GM12865 (cell line): Measurements from ENCODE around the gene C9orf78.

ENCODE experiments used
- DNase-seq: peaks from one replicate; pipeline ENCODE4 v3.0.0; 2010; ENCODE audit warnings: low read depth
- H3K4me3 ChIP-seq: 2 replicates; pipeline ENCODE4 v1.5.1; 2011; ENCODE audit warnings: mild to moderate bottlenecking, low read depth, low read length, control low read depth
- TF ChIP-seq, protein P1 (sequence below): IDR thresholded peaks from 2 replicates; pipeline ENCODE4 v1.5.1; 2011; ENCODE audit warnings: low read length, control low read depth, low read depth, inconsistent platforms; ENCODE audit not compliant: insufficient read depth; ENCODE audit errors: missing control alignments

C9orf78 gene

DNA sequence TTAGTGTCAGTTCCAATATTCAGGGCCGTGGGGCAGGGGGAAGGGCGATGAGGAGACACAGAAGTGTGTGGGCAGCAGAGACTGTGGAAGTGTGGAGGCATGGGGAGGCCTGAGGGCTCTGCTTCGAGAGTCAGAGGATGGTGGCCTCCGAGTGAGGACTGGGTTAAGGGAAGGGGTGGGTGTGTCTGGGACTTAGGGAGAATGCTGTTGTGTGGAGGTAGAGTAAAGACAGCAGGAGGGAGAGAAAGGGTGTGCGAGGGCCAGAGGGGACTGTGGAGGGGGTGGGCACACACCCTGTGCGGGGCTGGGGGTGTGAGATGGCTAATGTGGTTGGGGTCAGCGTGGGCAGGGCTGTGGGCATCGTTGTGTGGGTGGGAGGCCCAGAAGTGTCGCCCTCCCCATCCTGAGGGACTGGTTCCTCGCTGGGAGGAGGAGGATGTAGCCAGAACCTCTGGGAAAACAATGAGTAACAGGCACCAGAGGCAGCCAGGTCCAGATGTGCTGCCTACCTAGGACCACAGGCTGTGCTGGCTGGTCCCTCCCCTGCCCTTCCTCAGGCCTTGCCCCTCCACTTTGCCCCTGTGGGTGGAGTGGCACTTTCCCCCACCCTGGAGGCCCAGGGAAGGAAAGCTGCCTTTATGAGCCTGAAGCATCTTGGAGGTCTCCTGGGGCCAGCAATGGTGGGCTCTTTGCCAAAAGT lies 4.4 kb upstream of the C9orf78 start:
- H3K4me3 ChIP-seq, result no peak overlapping the region
- DNase-seq, result no peak
- TF ChIP-seq, protein P1, sequence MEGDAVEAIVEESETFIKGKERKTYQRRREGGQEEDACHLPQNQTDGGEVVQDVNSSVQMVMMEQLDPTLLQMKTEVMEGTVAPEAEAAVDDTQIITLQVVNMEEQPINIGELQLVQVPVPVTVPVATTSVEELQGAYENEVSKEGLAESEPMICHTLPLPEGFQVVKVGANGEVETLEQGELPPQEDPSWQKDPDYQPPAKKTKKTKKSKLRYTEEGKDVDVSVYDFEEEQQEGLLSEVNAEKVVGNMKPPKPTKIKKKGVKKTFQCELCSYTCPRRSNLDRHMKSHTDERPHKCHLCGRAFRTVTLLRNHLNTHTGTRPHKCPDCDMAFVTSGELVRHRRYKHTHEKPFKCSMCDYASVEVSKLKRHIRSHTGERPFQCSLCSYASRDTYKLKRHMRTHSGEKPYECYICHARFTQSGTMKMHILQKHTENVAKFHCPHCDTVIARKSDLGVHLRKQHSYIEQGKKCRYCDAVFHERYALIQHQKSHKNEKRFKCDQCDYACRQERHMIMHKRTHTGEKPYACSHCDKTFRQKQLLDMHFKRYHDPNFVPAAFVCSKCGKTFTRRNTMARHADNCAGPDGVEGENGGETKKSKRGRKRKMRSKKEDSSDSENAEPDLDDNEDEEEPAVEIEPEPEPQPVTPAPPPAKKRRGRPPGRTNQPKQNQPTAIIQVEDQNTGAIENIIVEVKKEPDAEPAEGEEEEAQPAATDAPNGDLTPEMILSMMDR, result no peak

DNA sequence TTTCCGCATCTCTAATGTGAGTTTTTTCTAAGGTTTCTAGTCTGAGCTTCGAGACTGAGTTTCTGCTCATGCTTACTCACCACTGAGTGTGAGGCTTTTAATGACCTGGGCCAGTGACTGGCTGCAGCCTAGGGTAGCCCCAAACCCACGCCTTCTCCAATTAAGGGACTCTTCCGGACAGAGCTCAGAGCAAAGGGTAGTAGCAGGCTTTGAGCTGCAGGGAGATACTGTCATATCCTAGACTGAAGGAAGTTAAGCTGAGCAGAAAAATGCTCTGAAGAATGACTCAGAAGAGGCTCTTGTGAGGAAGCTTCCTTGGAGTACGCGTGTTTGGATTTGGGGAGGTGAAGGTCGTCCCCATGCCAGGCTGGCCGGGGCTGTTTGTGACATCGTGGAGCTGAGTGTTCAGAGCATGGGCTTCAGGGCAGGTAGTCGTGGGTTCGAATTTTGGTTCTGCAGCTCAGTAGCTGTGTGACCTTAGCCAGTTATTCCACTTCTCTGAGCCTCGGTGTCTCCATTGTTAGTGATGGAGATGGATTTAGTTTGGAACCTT lies 3.7 kb upstream of the C9orf78 start:
- DNase-seq, result no peak
- H3K4me3 ChIP-seq, result no peak overlapping the region
- TF ChIP-seq, protein P1, result no peak

DNA sequence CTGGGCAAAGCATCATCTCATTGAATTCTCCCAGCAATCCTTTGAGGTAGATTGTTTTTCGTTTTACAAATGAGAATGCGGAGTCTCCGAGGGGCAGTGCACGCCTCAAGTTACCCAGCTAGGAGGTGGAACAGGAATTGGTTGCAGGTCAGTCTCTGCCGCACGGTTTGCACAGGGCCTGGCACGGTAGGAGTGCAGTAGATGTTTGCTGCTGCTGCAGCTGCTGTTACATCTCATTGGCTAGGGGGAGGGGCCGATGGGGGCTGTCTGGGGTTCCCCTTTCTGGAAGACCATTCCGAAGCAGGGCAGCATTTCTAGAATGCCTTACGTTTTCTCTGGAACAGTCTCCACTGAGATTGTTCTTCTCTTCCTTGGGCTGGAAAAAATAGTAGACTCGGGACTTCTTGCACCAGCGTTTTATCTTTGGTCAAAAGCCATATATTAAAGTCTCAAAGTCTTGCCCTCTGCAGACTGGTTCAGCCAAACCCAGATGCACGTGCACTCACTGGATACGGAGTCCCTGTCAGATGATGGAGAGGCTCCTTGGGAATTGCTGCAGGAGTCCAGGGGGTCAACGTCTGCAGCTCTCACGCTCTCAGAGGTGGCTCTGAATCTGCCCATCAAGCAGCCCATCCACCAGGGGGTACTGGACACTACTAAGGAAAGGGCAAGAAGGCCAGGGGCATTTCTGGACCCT lies 1.4 kb upstream of the C9orf78 start:
- TF ChIP-seq, protein P1, result no peak
- DNase-seq, result peak; percentile 45
- peak overlapping the region; percentile 85 for H3K4me3 ChIP-seq

DNA sequence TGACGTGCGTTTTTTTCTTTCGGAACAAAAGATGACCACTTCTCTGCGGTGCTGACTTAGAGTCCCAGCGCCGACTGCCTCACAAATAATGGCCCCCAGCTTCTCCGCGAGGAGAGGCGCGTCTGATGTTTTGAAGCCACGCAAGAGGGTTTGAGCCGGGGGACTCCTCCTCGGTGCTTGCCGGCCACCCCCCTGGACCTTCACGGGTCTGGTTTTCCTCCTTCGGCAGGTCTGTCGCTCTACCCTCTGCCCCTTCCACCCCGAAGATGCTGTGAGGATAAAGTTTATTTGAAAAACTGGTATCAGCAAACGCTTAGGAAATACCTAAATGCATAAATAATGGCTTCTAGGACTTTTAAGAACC lies 767 bp upstream of the C9orf78 start:
- DNase-seq, result peak; percentile 26

DNA sequence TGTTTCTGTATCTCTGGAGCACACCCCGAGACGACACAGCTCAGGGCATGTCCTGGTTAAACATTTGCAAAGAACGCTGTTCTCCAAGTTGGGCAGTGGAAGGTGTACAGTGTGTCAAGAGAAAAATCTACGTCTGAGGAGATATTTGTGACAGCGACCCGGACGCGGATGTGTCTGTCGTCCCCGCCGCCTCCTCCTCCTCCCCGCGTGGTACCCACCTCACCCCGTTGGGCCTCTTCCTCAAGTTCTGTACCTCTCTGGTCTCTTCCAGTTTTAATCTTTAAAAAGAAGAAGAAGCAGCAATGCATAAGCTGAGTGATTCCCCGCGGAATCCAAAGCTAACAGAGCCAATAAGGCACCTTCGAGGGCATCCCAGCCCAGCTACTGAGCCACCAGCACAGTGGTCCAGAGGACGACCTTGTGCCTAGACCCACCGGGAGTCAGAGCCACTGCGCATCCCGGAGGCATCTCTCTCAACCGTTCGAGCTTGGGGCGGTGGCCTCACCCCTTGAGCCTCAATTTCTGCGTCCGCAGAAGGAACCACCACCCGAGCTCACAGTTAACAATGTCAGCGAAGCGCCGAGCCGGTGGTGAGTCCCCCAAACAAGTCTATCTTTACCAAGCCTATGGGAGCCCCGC lies 467 bp downstream of the C9orf78 start:
- H3K4me3 ChIP-seq, result peak overlapping the region; percentile 86
- TF ChIP-seq, protein P1, result no peak
- peak; percentile 34 for DNase-seq

More for the DNA sequence above, 767 bp upstream of the C9orf78 start:
- TF ChIP-seq, protein P1, result no peak
- peak overlapping the region; percentile 85 for H3K4me3 ChIP-seq

DNA sequence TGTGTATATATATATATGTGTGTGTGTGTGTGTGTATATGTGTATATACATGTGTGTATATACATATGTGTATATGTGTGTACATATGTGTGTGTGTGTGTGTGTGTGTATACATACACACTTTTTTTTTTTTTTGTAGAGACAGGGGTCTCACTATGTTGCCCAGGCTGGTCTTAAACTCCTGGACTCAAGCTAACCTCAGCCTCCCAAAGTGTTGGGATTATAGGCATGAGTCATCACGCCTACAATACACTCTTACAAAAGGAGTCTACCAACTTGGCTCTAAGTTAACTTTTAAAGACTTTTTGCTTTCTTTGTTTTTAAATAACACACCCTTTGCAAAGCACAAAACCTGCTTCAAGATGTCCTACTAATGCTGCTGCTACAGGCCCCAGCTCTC lies 2.1 kb downstream of the C9orf78 start:
- no peak overlapping the region for H3K4me3 ChIP-seq
- TF ChIP-seq, protein P1, result no peak
- no peak for DNase-seq
